Neural progenitor cell (in vitro differentiated cells): ENCODE measurements around the gene RPL7A.

ENCODE experiments used
- CTCF ChIP-seq: fragments of 200-600 bp; sonication (generic); IDR thresholded peaks from 2 replicates; pipeline ENCODE4 v1.5.1; 2017; ENCODE audit warnings: antibody characterized with exemption, mild to moderate bottlenecking
- EZH2phosphoT487 ChIP-seq: fragments of 200-600 bp; sonication (generic); IDR thresholded peaks from 2 replicates; pipeline ENCODE4 v1.6.1; 2017; ENCODE audit warnings: antibody characterized with exemption

DNA sequence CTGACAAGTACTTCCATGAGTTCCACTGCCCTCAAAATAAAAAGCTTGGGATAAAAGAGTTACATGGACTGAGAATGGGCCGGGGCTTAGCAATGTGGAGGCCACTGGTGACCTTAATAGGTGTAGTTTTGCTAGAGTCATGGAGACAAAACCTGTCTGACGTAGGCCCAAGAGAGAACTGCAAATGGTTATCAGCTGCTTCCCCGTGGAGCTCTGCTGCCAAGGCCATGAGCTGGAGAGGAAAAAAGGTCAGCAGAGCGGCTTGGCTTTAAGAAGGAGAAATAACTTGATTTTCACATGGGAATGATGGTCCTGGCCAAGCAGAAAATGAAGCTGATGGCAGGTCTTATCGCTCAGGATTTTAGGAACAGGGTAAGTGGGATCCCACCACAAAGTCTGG lies 8.4 kb upstream of the RPL7A start:
- TF ChIP-seq CTCF (no peak), EZH2phosphoT487 (no peak)
